Heart right ventricle (tissue), 16 donors: Measurements from ENCODE around the gene RAD21L1. TPM values are rescaled to one million over a fixed set of nuclear protein-coding genes. Genes with fewer than 3 reads are reported as not detected.

Experiments used
- ATAC-seq, 8 donors: fragments of 200-7000 bp; cut with Tn5 transposase; one replicate each; pipeline ENCODE4 v1.9.1; 2020; ENCODE audit warnings: mild to moderate bottlenecking in 8 of 8, moderate library complexity in 8 of 8, moderate number of reproducible peaks in 1 of 8
- DNase-seq, 2 donors: peaks; one replicate each; pipeline ENCODE4 v3.0.0-alpha.2; 2020
- H3K27ac ChIP-seq, 10 donors: fragments of 200-600 bp; sonication (generic) in 2 of 10; one replicate each; pipeline versions ENCODE4 v1.5.0 to v1.8.0; 2020 to 2022; ENCODE audit warnings: mild to moderate bottlenecking in 3 of 10
- H3K27me3 ChIP-seq, 7 donors: fragments of 200-600 bp; one replicate each; pipeline ENCODE4 v1.8.0; 2021 to 2022; ENCODE audit warnings: mild to moderate bottlenecking in 2 of 7
- H3K36me3 ChIP-seq, 9 donors: fragments of 200-600 bp; sonication (generic) in 1 of 9; one replicate each; pipeline versions ENCODE4 v1.5.0 to v1.8.0; 2020 to 2022; ENCODE audit warnings: mild to moderate bottlenecking in 2 of 9
- H3K4me1 ChIP-seq, 9 donors: fragments of 200-600 bp; sonication (generic) in 1 of 9; one replicate each; pipeline versions ENCODE4 v1.5.0 to v1.8.0; 2020 to 2022; ENCODE audit warnings: mild to moderate bottlenecking in 4 of 9
- H3K4me3 ChIP-seq, 10 donors: fragments of 200-600 bp; sonication (generic) in 2 of 10; one replicate each; pipeline versions ENCODE4 v1.5.0 to v1.8.0; 2020 to 2022; ENCODE audit warnings: mild to moderate bottlenecking in 7 of 10, moderate library complexity in 2 of 10
- H3K9me3 ChIP-seq, 11 donors: fragments of 200-600 bp in 10 of 11; sonication (generic) in 2 of 11; one replicate each; pipeline versions ENCODE4 v1.5.0 to v1.8.0; 2013 to 2022; ENCODE audit warnings: mild to moderate bottlenecking in 2 of 11, control low read depth in 1 of 11, moderate library complexity in 1 of 11
- CTCF ChIP-seq, 9 donors: fragments of 200-600 bp; sonication (generic) in 2 of 9; IDR thresholded peaks; one replicate each; pipeline versions ENCODE4 v1.5.0 to v1.8.0; 2021 to 2022; ENCODE audit warnings: antibody characterized with exemption in 9 of 9, mild to moderate bottlenecking in 5 of 9, moderate library complexity in 1 of 9
- WGBS, 2 donors: extraction: QIAGEN DNeasy Blood & Tissue Kit; methylation state at CpG; one replicate each; pipeline ENCODE4 v1.1.7; 2013; ENCODE audit warnings: inconsistent platforms in 1 of 2; 5-methylcytosine and 5-hydroxymethylcytosine counted together
- intact Hi-C, 10 donors: fragments of 100-400 bp; cut with DNase I; formaldehyde crosslinking; loops; one replicate each; pipeline versions ENCODE4 v1.11.1 to v1.14.2; 2022
- long read RNA-seq, 3 donors: library from polyadenylated mRNA; unstranded; transcript quantifications; one replicate each; pipeline ENCODE4 v2.0.0, GENCODE V29; 2020 to 2021
- polyA plus RNA-seq, 2 donors: library from polyadenylated mRNA; stranded (reverse); fragments of 200-250 nt; gene quantifications; one replicate each; pipeline ENCODE4 v1.2.3, GENCODE V29; 2013
- total RNA-seq, 10 donors: library from RNA; stranded (reverse); fragmentation: NEBNext Ultra II Directional in 3 of 10; extraction: Animal tissue kit (Norgen Biotek cat#: 25700) in 3 of 10; gene quantifications; one replicate each; pipeline versions ENCODE4 v1.2.1 to v1.2.4, GENCODE V29; 2021 to 2023
- donor health status: Arrhythmogenic right ventricular cardiomyopathy.
- donor health status: ischemic (EF 13 %, LVEDD 7.1; RV severe dilation, severe dysfunction).
- donor health status: healthy with polysubstance abuse.
- donor health status: DM: no; HTN: yes; CAD: no.
- donor health status: DM: no; HTN: no; CAD: no.
- donor health status: ischemic (EF 25% LVEDD 6.9; RV normal size, moderate dysfunction).
- donor health status: ischemic (EF 25% LVEDD 5.7; RV mildly dilated, moderate dysfunction).
- donor health status: healthy.
- donor health status: DM: yes; HTN: yes; CAD: no.
- donor health status: Ischemic cardiomyopathy.
- donor health status: ischemic (EF 35%, LVEDD 5.7; RV mildly dilated, moderate dysfunction).
- donor health status: nonischemic (EF 11% LVEDD 7.7; RV severe dilation, severe dysfunction).
- donor health status: DM: yes; HTN: yes; CAD: no.
- donor health status: PGD.
- donor health status: ischemic (EF 29% LVEDD 5.4; RV normal size, mild dysfunction).
- donor health status: nonischemic (EF 23%, LVEDD 6.1; RV moderate dilation, normal function).

RAD21L1 gene
- total RNA-seq (not detected), polyA plus RNA-seq (not detected)
- long read RNA-seq, donor 1: 0 reads
- long read RNA-seq, donor 2: 0 reads
- long read RNA-seq, donor 3: 0 reads

DNA sequence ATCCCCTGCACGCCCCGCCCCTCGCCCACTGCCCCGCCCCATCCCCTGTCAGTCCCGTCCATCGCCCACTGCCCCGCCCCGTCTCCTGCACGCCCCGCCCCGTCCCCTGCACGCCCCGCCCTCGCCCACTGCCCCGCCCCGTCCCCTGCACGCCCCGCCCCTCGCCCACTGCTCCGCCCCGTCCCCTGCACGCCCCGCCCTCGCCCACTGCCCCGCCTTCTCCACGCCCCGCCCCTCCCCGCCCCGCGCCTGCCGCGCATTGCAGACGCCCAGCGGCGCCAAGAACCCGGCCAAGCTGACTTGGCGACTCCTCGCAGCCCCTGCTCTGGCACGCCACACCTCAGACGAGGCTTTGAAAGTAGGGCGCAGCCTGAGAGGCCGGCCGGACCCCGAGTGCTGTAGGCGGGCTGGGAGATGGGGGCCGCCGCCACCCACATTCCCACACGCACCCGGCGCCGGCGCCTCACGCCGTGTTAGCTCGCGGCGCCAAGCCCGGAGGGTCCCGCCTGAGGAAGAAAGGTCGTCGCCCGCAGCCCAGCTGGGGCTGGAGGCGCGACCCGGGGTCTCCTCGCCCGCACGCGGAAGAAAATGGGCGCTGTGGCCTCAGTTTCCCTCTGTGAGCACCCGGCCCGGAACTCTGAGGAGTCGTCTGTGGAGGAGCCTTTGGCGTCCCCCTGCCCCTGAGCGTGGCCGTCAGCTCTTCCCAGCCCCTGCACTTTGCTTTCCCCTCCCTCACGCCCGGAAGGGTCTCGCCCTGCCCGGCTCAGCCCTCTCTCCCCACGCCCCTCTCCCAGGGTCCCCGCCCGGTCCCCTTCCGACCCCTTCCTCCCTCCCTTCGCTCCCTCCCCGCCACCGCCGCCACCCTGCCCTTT lies at the start of gene RAD21L1:
RAD21L1 (plus strand) TSS at position 262 of the 872 bp plus-strand sequence. CDS start 2,410 bp downstream, outside the sequence.
- DNase-seq: peak; percentile 58 to 85
- Histone ChIP-seq H3K4me1 (peaks cover 0 to 14% (median 12%) of the 10 kb centered on the region in 9 donors), H3K27ac (no peak within 1 kb of the TSS), H3K36me3 (no peaks in the 10 kb centered on the region), H3K27me3 (peaks cover 0 to 51% (median 40%) of the 10 kb centered on the region in 7 donors), H3K4me3 (peak within 1 kb of the TSS; percentile 53 to 81 (median 66)), H3K9me3 (peaks cover 0 to 10% (median 0%) of the 10 kb centered on the region in 11 donors)
- intact Hi-C loops: no loop called here
- WGBS, 2 donors: 2 to 3% methylated on average over 86 to 88 of the region's 88 CpGs
- ATAC-seq: peak; percentile 91 to 97 (median 94)
- TF ChIP-seq CTCF (IDR thresholded peaks at IDR 0.05): no peak

GRCh38 chr20:1177680-1178079 lies 48.2 kb upstream of the RAD21L1 start:
- no peak overlapping the region for H3K27ac ChIP-seq

DNA sequence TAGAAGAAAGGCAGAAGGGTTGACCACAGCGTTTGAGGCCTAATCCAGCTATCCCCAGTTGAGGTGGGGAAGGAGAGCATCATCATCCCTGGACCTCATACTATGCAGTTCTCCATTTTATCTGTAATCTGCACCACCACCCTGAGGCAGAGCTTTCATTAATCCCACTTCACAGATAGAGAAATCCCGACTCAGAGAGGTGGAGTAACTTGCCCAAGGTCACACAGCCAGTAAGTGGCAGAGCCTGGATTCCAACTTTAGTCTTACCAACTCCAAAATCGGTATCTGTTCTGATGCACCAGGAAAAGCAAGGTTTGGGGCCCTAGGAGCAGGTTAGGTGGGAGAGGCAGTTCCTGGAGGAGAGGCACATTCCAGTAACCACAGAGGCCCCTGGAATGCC lies 47.7 kb upstream of the RAD21L1 start:
- no peak overlapping the region for H3K27ac ChIP-seq
- H3K27me3 ChIP-seq: no peaks in the 10 kb centered on the region
- no peak for ATAC-seq
- H3K36me3 ChIP-seq: peaks cover 0 to 54% (median 0%) of the 10 kb centered on the region in 9 donors
- H3K4me1 ChIP-seq: peaks cover 0 to 9% (median 0%) of the 10 kb centered on the region in 9 donors
- intact Hi-C loops: loop anchor here in 1 of 10 donors (5.0 kb wide), 1 partner anchor 34 kb away; no protein-coding TSS in a partner anchor
- 75 to 81% methylated on average over 3 of the region's 3 CpGs for WGBS, 2 donors
- H3K4me3 ChIP-seq: no peak overlapping the region
- no peak for TF ChIP-seq CTCF (IDR thresholded peaks at IDR 0.05)
- H3K9me3 ChIP-seq: no peaks in the 10 kb centered on the region
- DNase-seq: no peak

More at GRCh38 chr20:1177680-1178079, 48.2 kb upstream of the RAD21L1 start:
- peaks cover 0 to 58% (median under 1%) of the 10 kb centered on the region in 9 donors for H3K36me3 ChIP-seq
- H3K4me3 ChIP-seq: no peak overlapping the region
- TF ChIP-seq CTCF (IDR thresholded peaks at IDR 0.05): peak in 2 of 9 donors; percentile 11 to 16
- H3K4me1 ChIP-seq: peaks cover 0 to 8% (median 0%) of the 10 kb centered on the region in 9 donors
- H3K27me3 ChIP-seq: no peaks in the 10 kb centered on the region
- intact Hi-C loops: loop anchor here in 1 of 10 donors (5.0 kb wide), 1 partner anchor 35 kb away; no protein-coding TSS in a partner anchor
- WGBS, 2 donors: 78 to 83% methylated on average over 5 of the region's 5 CpGs
- ATAC-seq: no peak
- H3K9me3 ChIP-seq: no peaks in the 10 kb centered on the region
- no peak for DNase-seq

DNA sequence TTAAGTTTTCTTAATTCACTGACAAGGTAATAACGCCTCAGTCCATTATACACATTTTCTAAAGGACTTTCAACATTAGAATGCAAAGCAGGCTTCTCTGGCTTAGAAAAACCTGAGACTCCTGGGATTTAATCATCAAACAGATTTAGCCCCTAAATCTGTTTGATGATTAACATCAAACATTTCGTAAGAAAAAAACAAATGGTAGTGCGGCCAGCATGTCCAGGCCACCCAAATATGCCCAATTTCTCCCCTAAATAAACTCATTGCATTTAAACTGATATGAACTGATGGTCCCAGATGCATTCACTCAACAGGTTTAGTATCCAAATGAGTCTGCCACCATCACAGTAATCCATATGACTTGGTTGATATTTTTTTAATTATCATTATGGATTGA lies 47.2 kb upstream of the RAD21L1 start:
- 93 to 95% methylated on average over 3 of the region's 3 CpGs for WGBS, 2 donors

More for the DNA sequence above, 47.2 kb upstream of the RAD21L1 start:
- Histone ChIP-seq H3K9me3 (no peaks in the 10 kb centered on the region), H3K27ac (no peak overlapping the region), H3K27me3 (peaks cover 0 to 4% (median 0%) of the 10 kb centered on the region in 7 donors), H3K4me1 (peaks cover 0 to 9% (median 0%) of the 10 kb centered on the region in 9 donors), H3K36me3 (peaks cover 0 to 49% (median 0%) of the 10 kb centered on the region in 9 donors), H3K4me3 (no peak overlapping the region)
- intact Hi-C loops: loop anchor here in 1 of 10 donors (5.0 kb wide), 1 partner anchor 34 kb away; no protein-coding TSS in a partner anchor
- DNase-seq (no peak), ATAC-seq (no peak)
- TF ChIP-seq CTCF (IDR thresholded peaks at IDR 0.05): no peak
